GM15510 (cell line): ENCODE measurements around the gene STUB1.
A peak's percentile ranks its signal among the peaks of the same experiment; 100 is the strongest.

Source experiments
- POLR2A ChIP-seq: IDR thresholded peaks from 3 replicates; pipeline ENCODE4 v1.6.1; 2011; ENCODE audit warnings: borderline replicate concordance; ENCODE audit not compliant: insufficient read length; ENCODE audit errors: extremely low read depth

STUB1 gene

DNA sequence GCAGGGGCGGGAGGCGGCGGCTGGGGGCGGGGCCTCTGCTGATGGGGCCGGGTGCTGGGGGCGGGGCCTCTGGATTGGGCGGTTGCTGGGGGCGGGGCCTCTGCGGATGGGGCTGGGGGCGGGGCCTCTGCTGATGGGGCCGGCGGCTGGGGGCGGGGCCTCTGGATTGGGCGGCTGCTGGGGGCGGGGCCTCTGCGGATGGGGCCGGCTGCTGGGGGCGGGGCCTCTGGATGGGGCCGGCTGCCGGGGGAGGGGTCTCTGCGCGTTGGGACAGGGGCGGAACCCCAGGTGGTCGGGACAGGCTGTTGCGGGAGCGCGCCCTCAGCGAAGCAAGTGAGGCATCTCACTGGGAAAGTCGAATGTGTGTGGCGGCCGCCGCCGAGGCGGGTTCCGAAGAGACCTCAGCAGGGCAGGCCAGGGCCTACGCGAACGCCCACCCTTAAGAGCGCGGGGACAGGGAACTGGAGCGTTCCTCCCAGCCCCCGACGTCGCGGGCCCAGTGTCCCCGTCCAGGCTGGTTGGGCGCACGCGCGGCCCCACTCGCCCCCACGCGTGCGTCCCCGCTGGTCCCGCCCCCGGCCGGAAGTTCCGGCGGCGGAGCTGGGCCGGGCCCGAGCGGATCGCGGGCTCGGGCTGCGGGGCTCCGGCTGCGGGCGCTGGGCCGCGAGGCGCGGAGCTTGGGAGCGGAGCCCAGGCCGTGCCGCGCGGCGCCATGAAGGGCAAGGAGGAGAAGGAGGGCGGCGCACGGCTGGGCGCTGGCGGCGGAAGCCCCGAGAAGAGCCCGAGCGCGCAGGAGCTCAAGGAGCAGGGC is at the start of gene STUB1:
Gene STUB1, plus strand, starts transcription at position 597 of the 811 bp plus-strand sequence. Its CDS starts 116 bp downstream, at position 713.
- peak; percentile 95 for TF ChIP-seq POLR2A

DNA sequence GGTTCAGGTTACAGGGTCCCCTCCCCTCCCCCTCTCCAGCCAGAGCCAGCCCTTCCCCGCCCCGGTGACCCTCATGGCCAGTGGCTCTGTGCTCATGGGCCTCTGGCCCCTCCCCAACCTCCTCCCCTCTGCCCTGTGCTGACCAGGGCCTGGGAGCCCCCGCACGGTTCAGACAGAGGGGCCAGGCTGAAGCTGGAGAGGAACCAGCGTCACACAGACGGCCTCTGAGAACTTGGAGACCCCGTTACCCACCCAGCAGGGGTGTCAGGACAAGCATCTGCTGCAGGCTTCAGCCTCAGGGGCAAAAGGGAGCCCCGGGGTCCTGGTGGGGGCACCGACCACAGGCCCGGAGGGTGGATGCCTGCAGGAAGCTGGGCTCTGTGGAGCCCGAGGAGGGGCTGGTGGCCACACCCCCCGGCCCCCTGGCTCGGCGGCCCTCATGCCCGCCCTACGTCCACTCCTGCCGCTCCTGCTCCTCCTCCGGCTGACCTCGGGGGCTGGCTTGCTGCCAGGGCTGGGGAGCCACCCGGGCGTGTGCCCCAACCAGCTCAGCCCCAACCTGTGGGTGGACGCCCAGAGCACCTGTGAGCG is 49.3 kb upstream of the STUB1 start, which contains the start of gene WFIKKN1:
Gene WFIKKN1, plus strand, starts transcription at position 171 of the 591 bp plus-strand sequence. Its CDS starts 269 bp downstream, at position 440.
- no peak for TF ChIP-seq POLR2A

DNA sequence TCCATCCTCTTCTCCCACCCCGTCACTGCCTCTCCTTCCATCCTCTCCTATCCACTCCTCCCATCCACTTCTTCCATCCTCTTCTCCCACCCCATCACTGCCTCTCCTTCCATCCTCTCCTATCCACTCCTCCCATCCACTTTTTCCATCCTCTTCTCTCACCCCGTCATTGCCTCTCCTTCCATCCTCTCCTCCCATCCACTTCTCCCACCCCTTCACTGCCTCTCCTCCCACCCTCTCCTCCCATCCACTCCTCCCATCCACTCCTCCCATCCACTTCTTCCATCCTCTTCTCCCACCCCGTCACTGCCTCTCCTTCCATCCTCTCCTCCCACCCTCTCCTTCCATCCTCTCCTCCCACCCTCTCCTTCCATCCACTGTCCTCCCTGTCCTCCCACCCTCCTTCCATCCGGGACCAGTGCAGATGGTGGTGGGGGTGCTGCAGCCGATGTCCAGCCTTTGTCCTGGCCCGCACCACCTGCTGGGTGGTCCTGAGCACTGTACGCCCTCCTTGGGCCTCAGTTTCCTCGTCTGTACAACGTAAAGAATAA is 48.3 kb upstream of the STUB1 start:
- no peak for TF ChIP-seq POLR2A

DNA sequence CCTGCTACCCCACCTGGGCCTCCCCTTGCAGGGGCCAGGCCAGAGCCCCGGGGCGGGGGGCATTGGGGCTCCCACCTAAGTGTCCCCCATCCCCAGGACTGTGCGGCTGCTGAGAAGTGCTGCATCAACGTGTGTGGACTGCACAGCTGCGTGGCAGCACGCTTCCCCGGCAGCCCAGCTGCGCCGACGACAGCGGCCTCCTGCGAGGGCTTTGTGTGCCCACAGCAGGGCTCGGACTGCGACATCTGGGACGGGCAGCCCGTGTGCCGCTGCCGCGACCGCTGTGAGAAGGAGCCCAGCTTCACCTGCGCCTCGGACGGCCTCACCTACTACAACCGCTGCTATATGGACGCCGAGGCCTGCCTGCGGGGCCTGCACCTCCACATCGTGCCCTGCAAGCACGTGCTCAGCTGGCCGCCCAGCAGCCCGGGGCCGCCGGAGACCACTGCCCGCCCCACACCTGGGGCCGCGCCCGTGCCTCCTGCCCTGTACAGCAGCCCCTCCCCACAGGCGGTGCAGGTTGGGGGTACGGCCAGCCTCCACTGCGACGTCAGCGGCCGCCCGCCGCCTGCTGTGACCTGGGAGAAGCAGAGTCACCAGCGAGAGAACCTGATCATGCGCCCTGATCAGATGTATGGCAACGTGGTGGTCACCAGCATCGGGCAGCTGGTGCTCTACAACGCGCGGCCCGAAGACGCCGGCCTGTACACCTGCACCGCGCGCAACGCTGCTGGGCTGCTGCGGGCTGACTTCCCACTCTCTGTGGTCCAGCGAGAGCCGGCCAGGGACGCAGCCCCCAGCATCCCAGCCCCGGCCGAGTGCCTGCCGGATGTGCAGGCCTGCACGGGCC is 47.5 kb upstream of the STUB1 start:
- TF ChIP-seq POLR2A: no peak

DNA sequence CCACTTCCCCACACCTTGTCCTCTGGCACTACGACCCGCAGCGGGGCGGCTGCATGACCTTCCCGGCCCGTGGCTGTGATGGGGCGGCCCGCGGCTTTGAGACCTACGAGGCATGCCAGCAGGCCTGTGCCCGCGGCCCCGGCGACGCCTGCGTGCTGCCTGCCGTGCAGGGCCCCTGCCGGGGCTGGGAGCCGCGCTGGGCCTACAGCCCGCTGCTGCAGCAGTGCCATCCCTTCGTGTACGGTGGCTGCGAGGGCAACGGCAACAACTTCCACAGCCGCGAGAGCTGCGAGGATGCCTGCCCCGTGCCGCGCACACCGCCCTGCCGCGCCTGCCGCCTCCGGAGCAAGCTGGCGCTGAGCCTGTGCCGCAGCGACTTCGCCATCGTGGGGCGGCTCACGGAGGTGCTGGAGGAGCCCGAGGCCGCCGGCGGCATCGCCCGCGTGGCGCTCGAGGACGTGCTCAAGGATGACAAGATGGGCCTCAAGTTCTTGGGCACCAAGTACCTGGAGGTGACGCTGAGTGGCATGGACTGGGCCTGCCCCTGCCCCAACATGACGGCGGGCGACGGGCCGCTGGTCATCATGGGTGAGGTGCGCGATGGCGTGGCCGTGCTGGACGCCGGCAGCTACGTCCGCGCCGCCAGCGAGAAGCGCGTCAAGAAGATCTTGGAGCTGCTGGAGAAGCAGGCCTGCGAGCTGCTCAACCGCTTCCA is 46.7 kb upstream of the STUB1 start:
- TF ChIP-seq POLR2A: no peak

DNA sequence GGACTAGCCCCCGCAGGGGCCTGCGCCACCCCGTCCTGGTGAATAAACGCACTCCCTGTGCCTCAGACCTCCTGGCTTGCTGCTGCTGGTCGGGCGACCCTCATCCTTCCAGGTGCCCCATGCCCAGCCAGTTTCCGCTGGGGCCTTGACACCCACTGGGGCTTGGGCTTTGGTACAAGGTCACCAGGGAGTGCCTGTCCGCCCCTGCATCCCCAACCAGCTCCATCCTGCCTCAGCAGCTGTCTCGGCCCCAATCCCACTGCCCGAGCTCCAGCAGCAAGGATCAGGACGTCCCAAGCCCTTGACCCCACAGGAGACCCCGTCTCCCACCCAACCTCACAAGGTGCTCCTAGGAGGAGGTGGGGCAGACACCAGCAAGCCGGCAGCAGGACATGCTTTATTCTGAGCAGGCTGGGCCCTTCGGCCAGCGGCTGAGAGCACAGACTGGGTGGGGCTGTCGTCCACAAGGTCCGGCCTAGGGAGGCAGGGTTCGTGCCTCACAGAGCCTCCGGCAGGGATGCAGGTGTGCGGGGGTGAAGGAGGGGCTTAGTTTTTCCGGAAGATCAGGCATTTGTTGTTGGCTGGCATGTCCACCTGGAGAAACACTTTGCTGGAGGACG is 46.0 kb upstream of the STUB1 start:
- no peak for TF ChIP-seq POLR2A

DNA sequence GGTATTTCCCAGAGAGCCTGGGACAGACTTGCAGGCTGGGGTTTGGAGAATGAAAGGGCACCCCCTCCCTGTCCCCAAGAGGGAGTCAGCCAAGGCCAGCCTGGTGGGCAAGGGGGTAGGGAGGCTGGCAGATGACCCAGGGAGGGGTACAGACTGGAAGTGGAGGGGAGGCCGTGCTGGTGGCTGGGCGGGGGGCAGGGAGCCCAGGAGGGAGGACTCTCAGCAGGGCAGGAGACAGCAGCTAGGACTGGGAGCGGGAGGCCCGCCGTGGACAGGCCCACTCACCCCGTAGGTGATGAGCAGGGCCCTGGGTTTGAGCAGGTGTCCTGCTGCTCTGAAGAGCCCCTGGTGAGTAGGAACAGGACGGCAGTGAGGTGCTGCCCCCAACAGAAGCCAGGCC is 45.2 kb upstream of the STUB1 start:
- no peak for TF ChIP-seq POLR2A

DNA sequence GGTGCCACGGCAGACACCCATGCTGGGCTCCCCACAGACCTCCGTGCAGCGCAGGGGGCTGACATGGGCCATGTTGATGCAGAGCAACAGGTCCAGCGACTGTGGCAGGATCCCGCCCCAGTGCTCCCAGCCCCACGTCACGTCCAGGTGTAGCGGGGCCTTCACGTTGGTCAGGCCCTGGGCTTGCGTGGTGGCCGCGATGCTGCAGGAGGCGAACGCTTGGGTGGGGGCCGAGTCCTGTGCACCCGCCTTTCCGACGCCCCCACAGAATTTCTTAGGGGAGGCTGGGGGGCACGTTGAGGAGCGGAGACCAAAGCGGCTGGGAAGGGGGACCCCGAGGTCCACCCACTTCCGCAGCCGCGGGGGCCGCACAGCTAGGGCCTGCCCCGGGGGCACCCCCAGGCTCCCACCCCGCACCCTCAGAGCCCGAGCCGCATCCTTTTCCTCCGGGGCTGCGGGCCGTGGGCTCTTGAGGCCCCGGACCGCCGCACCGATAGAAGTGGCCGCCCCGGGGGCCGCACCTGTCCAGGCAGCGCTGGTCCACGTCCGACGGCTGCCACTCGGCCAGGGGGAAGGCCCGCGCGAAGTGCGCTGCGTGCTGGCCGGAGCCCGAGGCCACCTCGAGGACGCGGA is 44.5 kb upstream of the STUB1 start:
- TF ChIP-seq POLR2A: no peak

DNA sequence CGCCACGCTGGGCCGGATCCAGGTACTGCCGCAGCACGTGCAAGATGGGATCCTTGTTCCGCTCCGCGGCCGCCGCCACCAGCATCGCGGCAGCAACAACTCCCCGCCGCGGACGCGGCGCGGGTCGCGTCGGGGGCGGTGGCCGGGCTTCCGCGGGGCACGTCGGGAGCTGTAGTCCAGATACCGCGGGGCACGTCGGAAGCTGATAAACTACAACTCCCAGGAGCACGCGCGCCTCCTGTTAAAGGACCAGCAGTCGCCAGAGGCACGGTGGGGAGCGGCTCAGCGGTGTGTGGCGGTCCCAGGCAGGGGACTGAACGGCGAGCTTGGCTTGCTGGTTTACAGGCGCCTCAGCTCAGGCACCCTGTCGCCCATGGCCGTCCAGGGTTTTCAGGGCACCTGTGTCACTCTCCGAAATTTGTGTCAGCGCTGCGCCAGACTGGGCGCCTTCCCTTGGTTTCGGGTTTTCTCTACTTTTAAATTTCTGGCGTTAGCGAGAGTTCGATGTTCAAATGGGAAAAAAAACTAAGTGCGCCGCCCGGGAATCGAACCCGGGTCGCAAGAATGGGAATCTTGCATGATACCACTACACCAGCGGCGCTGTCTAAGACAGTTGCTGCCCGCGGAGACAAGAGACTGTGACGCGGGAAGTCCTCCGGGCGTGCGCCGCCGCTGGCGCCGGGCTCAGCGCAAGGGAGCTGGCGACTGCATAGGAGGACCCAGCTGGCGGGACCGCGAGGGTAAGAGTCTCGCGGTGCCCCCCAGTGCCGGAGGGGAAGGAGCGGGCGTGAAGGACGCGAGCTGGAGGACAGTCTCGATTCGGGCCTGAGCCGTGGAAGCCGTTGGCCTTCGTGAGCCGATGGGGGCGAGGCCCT is 43.8 kb upstream of the STUB1 start, which contains the start of gene METTL26:
Gene METTL26, minus strand, starts transcription at position 100 of the 875 bp plus-strand sequence. Its CDS starts 15 bp downstream, at position 85.
- TF ChIP-seq POLR2A: peak; percentile 87

DNA sequence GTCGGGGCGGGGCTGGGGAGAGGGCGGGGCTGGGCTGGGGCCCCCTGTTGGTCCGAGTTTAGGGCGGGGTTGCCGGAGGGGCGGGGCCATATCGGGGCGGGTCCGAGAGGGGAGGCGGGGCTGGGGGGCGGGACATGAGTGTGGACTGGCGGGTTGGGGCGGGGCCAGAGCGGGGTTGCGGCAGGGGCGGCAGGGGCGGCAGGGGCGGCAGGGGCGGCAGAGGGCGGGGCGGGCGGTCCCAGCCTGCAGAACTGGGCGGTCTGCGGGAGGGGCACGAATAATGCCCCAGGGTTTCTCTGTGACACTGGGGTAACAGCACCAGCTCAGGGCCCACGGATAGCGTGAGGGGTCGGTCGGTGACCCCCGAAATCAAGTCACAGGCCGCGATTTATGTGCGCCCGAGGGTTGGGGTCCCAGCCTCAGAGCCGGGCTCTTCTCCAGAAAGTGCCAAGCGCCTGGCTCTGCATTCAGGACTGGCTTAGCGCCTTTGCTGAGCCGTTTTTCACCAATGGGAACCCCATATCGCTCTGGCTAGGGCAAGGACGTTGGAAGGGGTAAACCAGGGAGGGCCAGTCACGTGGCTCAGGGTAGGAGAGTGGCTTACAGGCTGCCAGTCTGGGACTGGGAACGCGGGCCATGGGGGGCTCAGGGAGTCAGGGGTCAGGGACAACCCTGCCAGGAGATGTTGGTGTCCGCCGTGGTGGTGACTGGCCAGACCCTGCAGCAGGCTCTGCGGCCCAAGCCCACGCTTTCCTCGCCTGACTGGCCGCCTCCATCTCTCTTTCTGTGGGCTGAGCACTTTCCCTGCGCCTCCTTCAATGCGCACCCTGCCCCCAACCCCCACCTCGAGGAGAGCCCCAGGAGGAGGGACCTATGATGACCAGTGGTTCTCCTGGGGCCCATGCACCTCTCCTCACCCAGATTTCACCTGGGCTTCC is 42.9 kb upstream of the STUB1 start:
- TF ChIP-seq POLR2A: no peak

DNA sequence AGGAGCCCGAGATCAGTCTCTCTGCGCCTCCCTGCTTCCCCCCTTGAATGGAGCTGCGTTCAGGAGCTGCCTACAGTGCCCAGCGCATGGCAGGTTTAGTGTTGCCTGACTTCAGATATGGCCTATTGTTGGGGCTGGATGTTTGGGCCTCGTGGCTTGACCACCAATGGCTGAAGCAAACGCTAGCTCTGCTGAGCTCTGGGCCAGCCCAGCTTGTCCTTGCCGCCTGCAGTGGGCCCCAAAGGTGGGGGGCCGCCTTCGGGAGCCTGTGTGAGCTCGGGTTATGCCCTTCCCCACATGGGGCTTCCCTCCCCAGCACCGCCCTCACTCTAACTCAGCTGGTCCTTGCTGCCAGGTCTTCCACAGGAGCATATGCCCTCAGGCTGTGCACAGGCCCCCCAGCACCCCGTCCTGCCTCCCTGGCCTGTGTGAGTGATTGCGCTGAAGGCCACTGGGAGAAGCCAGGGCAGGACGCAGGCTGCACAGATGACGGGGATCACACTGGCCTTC is 42.1 kb upstream of the STUB1 start:
- TF ChIP-seq POLR2A: no peak
